DOHH2 (cell line): ENCODE data around the gene HELLS.

Experiments
- H3F3A ChIP-seq: fragments of 200-600 bp; sonication (generic), shearing (Covaris generic); 2 replicates; pipeline ENCODE4 v1.6.0; 2016; ENCODE audit warnings: antibody characterized with exemption, mild to moderate bottlenecking; ENCODE audit not compliant: control insufficient read depth, insufficient read depth
- H3K27ac ChIP-seq: fragments of 200-600 bp; sonication (generic); 2 replicates; pipeline ENCODE4 v1.5.1; 2014; ENCODE audit warnings: low read depth, mild to moderate bottlenecking, low read length, moderate library complexity
- H3K27me3 ChIP-seq: fragments of 200-600 bp; sonication (generic); 2 replicates; pipeline ENCODE4 v1.6.1; 2014; ENCODE audit warnings: mild to moderate bottlenecking, low read length, mixed read lengths; ENCODE audit not compliant: control insufficient read depth
- H3K36me3 ChIP-seq: fragments of 200-600 bp; sonication (generic); 2 replicates; pipeline ENCODE4 v1.6.1; 2014; ENCODE audit warnings: mild to moderate bottlenecking, low read length, moderate library complexity, mixed read lengths; ENCODE audit not compliant: control insufficient read depth
- H3K4me1 ChIP-seq: fragments of 200-600 bp; sonication (generic); 2 replicates; pipeline ENCODE4 v1.6.1; 2014; ENCODE audit warnings: mild to moderate bottlenecking, low read length, mixed read lengths; ENCODE audit not compliant: control insufficient read depth
- H3K4me2 ChIP-seq: fragments of 200-600 bp; sonication (generic); 2 replicates; pipeline ENCODE4 v1.6.0; 2014; ENCODE audit warnings: mild to moderate bottlenecking, low read length, moderate library complexity
- H3K4me3 ChIP-seq: fragments of 200-600 bp; sonication (generic); 2 replicates; pipeline ENCODE4 v1.5.1; 2014; ENCODE audit warnings: mild to moderate bottlenecking, low read length, mixed read lengths
- H3K79me2 ChIP-seq: fragments of 200-600 bp; sonication (generic); 2 replicates; pipeline ENCODE4 v1.6.1; 2014; ENCODE audit warnings: mild to moderate bottlenecking, low read length, mixed read lengths; ENCODE audit not compliant: control insufficient read depth
- H3K9me2 ChIP-seq: fragments of 200-600 bp; sonication (generic); replicated peaks from 2 replicates; pipeline ENCODE4 v1.6.1; 2014; ENCODE audit warnings: mild to moderate bottlenecking, low read length, mixed read lengths; ENCODE audit not compliant: control insufficient read depth
- H3K9me3 ChIP-seq: fragments of 200-600 bp; sonication (generic); 2 replicates; pipeline ENCODE4 v1.6.1; 2014; ENCODE audit warnings: antibody characterized with exemption, low read length, mixed read lengths; ENCODE audit not compliant: control insufficient read depth, insufficient read depth
- H4K20me1 ChIP-seq: fragments of 200-600 bp; sonication (generic); 2 replicates; pipeline ENCODE4 v1.6.0; 2014; ENCODE audit warnings: low read depth, mild to moderate bottlenecking, antibody characterized with exemption, low read length, moderate library complexity; ENCODE audit not compliant: control insufficient read depth, insufficient read depth
- EZH2phosphoT487 ChIP-seq: fragments of 200-600 bp; sonication (generic); IDR thresholded peaks from 2 replicates; pipeline ENCODE4 v1.6.1; 2017; ENCODE audit warnings: borderline replicate concordance, mild to moderate bottlenecking, antibody characterized with exemption, low read length, moderate library complexity, mixed read lengths
- TF ChIP-seq, protein P1 (sequence below): fragments of 200-600 bp; sonication (generic); IDR thresholded peaks from one replicate; pipeline ENCODE4 v1.5.1; 2014; ENCODE audit warnings: antibody characterized with exemption, mild to moderate bottlenecking, low read depth, low read length; ENCODE audit not compliant: poor library complexity, severe bottlenecking

Gene HELLS

DNA sequence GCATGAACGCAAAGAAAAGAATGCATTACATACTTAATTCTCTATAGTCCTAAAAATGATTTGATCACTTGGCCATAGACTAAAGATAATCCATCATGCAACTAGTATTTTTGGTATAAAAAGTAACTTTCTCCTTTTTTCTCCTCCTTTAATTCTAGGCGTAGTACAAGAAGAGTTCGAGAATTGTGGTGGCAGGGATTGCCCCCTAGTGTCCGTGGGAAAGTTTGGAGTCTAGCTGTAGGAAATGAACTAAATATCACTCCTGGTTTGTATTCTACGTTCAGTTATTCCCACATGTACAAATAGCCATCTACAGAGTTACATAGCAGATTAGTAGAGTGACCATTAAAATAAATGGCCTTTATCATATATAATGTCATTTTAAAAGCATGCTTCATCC lies 45.5 kb upstream of the HELLS start:
- Histone ChIP-seq H3K9me3 (no peaks in the 10 kb centered on the region), H3K4me3 (no peak overlapping the region), H4K20me1 (no peaks in the 10 kb centered on the region), H3K4me1 (peaks cover 48% of the 10 kb centered on the region), H3F3A (peaks cover 26% of the 10 kb centered on the region), H3K27ac (peak overlapping the region; percentile 22; the same call in 1 of the 2 replicates), H3K79me2 (peaks cover 20% of the 10 kb centered on the region), H3K9me2 (no peaks in the 10 kb centered on the region), H3K27me3 (no peaks in the 10 kb centered on the region), H3K36me3 (peaks cover 3% of the 10 kb centered on the region; the same call in 1 of the 2 replicates), H3K4me2 (peak overlapping the region; percentile 48; the same call in 1 of the 2 replicates)
- no peak for TF ChIP-seq EZH2phosphoT487
- TF ChIP-seq, protein P1, sequence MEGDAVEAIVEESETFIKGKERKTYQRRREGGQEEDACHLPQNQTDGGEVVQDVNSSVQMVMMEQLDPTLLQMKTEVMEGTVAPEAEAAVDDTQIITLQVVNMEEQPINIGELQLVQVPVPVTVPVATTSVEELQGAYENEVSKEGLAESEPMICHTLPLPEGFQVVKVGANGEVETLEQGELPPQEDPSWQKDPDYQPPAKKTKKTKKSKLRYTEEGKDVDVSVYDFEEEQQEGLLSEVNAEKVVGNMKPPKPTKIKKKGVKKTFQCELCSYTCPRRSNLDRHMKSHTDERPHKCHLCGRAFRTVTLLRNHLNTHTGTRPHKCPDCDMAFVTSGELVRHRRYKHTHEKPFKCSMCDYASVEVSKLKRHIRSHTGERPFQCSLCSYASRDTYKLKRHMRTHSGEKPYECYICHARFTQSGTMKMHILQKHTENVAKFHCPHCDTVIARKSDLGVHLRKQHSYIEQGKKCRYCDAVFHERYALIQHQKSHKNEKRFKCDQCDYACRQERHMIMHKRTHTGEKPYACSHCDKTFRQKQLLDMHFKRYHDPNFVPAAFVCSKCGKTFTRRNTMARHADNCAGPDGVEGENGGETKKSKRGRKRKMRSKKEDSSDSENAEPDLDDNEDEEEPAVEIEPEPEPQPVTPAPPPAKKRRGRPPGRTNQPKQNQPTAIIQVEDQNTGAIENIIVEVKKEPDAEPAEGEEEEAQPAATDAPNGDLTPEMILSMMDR: peak; percentile 67

DNA sequence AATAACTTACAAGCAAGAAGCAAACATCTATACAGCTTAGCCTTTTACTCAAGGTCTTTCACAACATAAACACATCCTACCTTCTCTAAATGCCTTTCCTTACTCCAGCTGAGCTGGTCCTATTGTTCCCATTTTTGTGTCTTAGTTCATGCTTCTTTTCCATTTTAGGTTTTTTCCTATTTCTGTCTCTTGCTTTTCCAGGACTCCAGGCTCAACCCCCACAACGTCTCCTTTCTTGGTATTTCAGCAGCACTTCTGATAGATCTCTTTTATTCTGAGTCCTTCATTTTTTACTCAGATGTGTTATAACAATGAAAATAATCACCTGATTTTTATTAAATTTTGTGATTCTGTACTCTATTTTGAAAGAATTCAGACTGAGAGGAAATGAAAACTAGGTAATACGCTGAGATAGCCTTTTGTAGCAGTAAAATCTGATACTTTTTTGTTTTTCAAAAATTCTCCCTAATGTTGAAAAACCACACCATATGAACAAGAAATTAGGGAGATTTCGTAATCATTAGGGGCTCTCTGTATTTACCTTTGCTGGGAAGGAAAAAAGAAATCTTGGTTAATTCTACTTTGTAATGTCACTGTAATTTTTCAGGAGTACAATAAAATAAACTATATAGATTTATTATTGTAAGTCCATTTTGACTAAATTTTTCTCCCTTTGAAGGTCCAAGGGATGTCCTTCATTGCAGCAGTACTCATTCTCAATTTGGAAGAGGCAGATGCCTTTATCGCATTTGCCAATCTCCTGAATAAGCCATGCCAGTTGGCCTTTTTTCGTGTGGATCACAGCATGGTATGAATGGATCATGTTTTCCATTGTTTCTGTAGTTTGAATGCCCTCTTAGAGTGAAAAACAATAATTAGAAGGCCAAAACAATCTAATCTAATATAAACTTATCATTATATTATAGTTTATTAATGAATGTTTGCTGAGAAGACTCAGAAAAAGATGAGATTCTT lies 24.0 kb upstream of the HELLS start:
- H3F3A ChIP-seq: peaks cover 4% of the 10 kb centered on the region; the same call in 1 of the 2 replicates
- H3K27ac ChIP-seq: no peak overlapping the region
- no peak overlapping the region for H3K4me2 ChIP-seq
- no peaks in the 10 kb centered on the region for H4K20me1 ChIP-seq
- TF ChIP-seq EZH2phosphoT487: no peak
- TF ChIP-seq, protein P1: no peak
- H3K9me3 ChIP-seq: no peaks in the 10 kb centered on the region
- no peaks in the 10 kb centered on the region for H3K79me2 ChIP-seq
- no peaks in the 10 kb centered on the region for H3K4me1 ChIP-seq
- H3K36me3 ChIP-seq: no peaks in the 10 kb centered on the region
- H3K9me2 ChIP-seq: no peaks in the 10 kb centered on the region
- no peaks in the 10 kb centered on the region for H3K27me3 ChIP-seq
- H3K4me3 ChIP-seq: no peak overlapping the region

DNA sequence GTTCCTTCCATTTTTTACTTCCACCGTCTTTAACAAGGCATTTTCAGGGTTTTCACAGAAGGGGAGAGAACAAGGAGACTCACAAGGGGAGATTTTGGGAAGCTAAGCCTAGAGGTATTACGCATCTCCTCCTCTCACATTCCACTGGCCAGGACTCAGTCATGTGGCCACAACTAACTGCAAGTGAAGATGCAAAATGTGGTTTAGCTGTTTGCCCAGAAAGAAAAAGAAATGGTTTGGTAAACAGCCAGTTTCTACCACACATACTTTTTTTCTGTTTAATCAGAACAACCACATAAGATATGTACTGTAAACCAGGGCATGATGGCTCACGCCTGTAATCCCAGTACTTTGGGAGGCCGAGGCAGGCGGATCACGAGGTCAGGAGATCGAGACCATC lies 21.4 kb upstream of the HELLS start:
- no peaks in the 10 kb centered on the region for H3K27me3 ChIP-seq
- no peaks in the 10 kb centered on the region for H3K79me2 ChIP-seq
- H3F3A ChIP-seq: peaks cover 4% of the 10 kb centered on the region; the same call in 1 of the 2 replicates
- H3K4me2 ChIP-seq: no peak overlapping the region
- H3K4me1 ChIP-seq: no peaks in the 10 kb centered on the region
- no peaks in the 10 kb centered on the region for H3K9me3 ChIP-seq
- no peaks in the 10 kb centered on the region for H4K20me1 ChIP-seq
- H3K9me2 ChIP-seq: no peaks in the 10 kb centered on the region
- TF ChIP-seq EZH2phosphoT487: no peak
- TF ChIP-seq, protein P1: no peak
- no peak overlapping the region for H3K27ac ChIP-seq
- no peaks in the 10 kb centered on the region for H3K36me3 ChIP-seq
- no peak overlapping the region for H3K4me3 ChIP-seq
